H1 (cell line): Measurements from ENCODE around the gene GLRA1. TPM values are rescaled to one million over a fixed set of nuclear protein-coding genes. Genes with fewer than 3 reads are reported as not detected.
"Not testable (repeated sequence)": the region's sequence is repeated elsewhere in the genome, so short reads cannot be mapped to it uniquely, and the experiment has no call there.

ENCODE experiments used
- CTCF ChIA-PET: fragments of 300-600 bp; sonication (Branson Sonifier 250); formaldehyde crosslinking; loops from one replicate; lab custom pipeline; 2021; ENCODE audit not compliant: partially characterized antibody; lab: Charles Lee
- POLR2A ChIA-PET: fragments of 300-600 bp; sonication (Branson Sonifier 250); formaldehyde crosslinking; loops from one replicate; lab custom pipeline; 2021; ENCODE audit warnings: inconsistent platforms; ENCODE audit not compliant: partially characterized antibody; lab: Charles Lee
- DNase-seq, 2 experiments: peaks; one replicate each; pipeline versions ENCODE4 v3.0.0 to v3.0.0-alpha.2; 2010 to 2022; ENCODE audit warnings: low spot score in 2 of 2, low read depth in 1 of 2, mixed read lengths in 1 of 2
- FAIRE-seq: peaks from 2 replicates; lab custom pipeline; 2011; peaks lifted over from hg19 to GRCh38; lab: Jason Lieb, UNC
- H2AFZ ChIP-seq: 2 replicates; pipeline ENCODE4 v1.8.1; 2012; ENCODE audit warnings: low read length, inconsistent platforms
- H2AK5ac ChIP-seq: 2 replicates; pipeline ENCODE4 v1.6.1; 2013; ENCODE audit warnings: low read depth, low read length
- H2BK120ac ChIP-seq: replicated peaks from 2 replicates; pipeline ENCODE3; 2013; ENCODE audit warnings: low read depth, low read length, inconsistent platforms
- H2BK12ac ChIP-seq: 2 replicates; pipeline ENCODE4 v1.6.1; 2013; ENCODE audit warnings: low read depth, low read length
- H2BK15ac ChIP-seq: 2 replicates; pipeline ENCODE4 v1.6.1; 2013; ENCODE audit warnings: low read length
- H2BK20ac ChIP-seq: 2 replicates; pipeline ENCODE4 v1.6.1; 2013; ENCODE audit warnings: low read length
- H2BK5ac ChIP-seq: 2 replicates; pipeline ENCODE4 v1.6.1; 2013; ENCODE audit warnings: low read depth, low read length
- H3K14ac ChIP-seq: 2 replicates; pipeline ENCODE4 v1.6.1; 2013; ENCODE audit warnings: inconsistent platforms; ENCODE audit not compliant: insufficient read length
- H3K18ac ChIP-seq: 2 replicates; pipeline ENCODE4 v1.6.1; 2013; ENCODE audit warnings: low read length; ENCODE audit errors: extremely low read depth
- H3K23ac ChIP-seq: 2 replicates; pipeline ENCODE4 v1.6.1; 2013; ENCODE audit warnings: inconsistent platforms; ENCODE audit not compliant: insufficient read length
- H3K23me2 ChIP-seq: 2 replicates; pipeline ENCODE4 v1.6.1; 2013; ENCODE audit warnings: low read depth, low read length
- H3K27ac ChIP-seq: 2 replicates; pipeline ENCODE4 v1.6.1; 2011; ENCODE audit warnings: low read depth, low read length, inconsistent platforms
- H3K27me3 ChIP-seq, 4 experiments: replicated peaks in 1 of 4; 1 replicate in 1 of 4; 2 replicates in 3 of 4; pipeline versions ENCODE4 v1.6.1 to v1.8.1; 2011 to 2013; ENCODE audit warnings: low read length in 3 of 4, mild to moderate bottlenecking in 3 of 4, inconsistent platforms in 2 of 4, mixed read lengths in 2 of 4, moderate library complexity in 1 of 4; ENCODE audit not compliant: control insufficient read depth in 3 of 4, insufficient read depth in 3 of 4; ENCODE audit errors: extremely low read depth in 1 of 4
- H3K36me3 ChIP-seq, 4 experiments: 2 replicates each; pipeline versions ENCODE4 v1.6.1 to v1.8.1; 2011 to 2013; ENCODE audit warnings: mild to moderate bottlenecking in 4 of 4, low read length in 3 of 4, moderate library complexity in 2 of 4, control low read depth in 1 of 4, inconsistent platforms in 1 of 4; ENCODE audit not compliant: insufficient read depth in 4 of 4, control insufficient read depth in 2 of 4
- H3K4ac ChIP-seq: replicated peaks from 2 replicates; pipeline ENCODE3; 2013; ENCODE audit warnings: low read length, low read depth, mixed read lengths, inconsistent platforms; ENCODE audit not compliant: insufficient read length
- H3K4me1 ChIP-seq, 4 experiments: replicated peaks in 1 of 4; 1 replicate in 1 of 4; 2 replicates in 3 of 4; pipeline versions ENCODE4 v1.6.1 to v1.8.1; 2011 to 2013; ENCODE audit warnings: low read length in 3 of 4, inconsistent platforms in 2 of 4, mixed read lengths in 1 of 4; ENCODE audit not compliant: insufficient read depth in 4 of 4, control insufficient read depth in 3 of 4
- H3K4me2 ChIP-seq, 2 experiments: 2 replicates each; pipeline versions ENCODE4 v1.6.1 to v1.8.1; 2011 to 2013; ENCODE audit warnings: low read depth in 2 of 2, low read length in 2 of 2, control low read depth in 1 of 2, inconsistent platforms in 1 of 2, mild to moderate bottlenecking in 1 of 2; ENCODE audit not compliant: insufficient read depth in 1 of 2
- H3K4me3 ChIP-seq, 4 experiments: fragments of 200-600, 300-600 bp in 1 of 4; sonication (generic), shearing (Covaris generic), sonication (Bioruptor Twin) in 1 of 4; 2 replicates each; pipeline versions ENCODE4 v1.5.1 to v1.8.1; 2011 to 2016; ENCODE audit warnings: low read length in 4 of 4, low read depth in 3 of 4, control low read depth in 2 of 4, inconsistent platforms in 2 of 4, mild to moderate bottlenecking in 2 of 4, mixed read lengths in 1 of 4, moderate library complexity in 1 of 4; ENCODE audit not compliant: insufficient read depth in 2 of 4; ENCODE audit errors: extremely low read depth in 1 of 4
- H3K56ac ChIP-seq: replicated peaks from 2 replicates; pipeline ENCODE3; 2013; ENCODE audit warnings: low read depth, mild to moderate bottlenecking, mixed read lengths, low read length, inconsistent platforms; ENCODE audit not compliant: insufficient read length
- H3K79me1 ChIP-seq: 2 replicates; pipeline ENCODE4 v1.6.1; 2013; ENCODE audit warnings: low read depth, low read length, control low read depth
- H3K79me2 ChIP-seq, 2 experiments: 2 replicates each; pipeline versions ENCODE4 v1.6.1 to v1.8.1; 2012 to 2013; ENCODE audit warnings: low read length in 2 of 2, mild to moderate bottlenecking in 2 of 2, inconsistent platforms in 1 of 2; ENCODE audit not compliant: insufficient read depth in 2 of 2, control insufficient read depth in 1 of 2
- H3K9ac ChIP-seq, 4 experiments: replicated peaks in 1 of 4; 1 replicate in 1 of 4; 2 replicates in 3 of 4; pipeline versions ENCODE4 v1.6.1 to v1.8.1; 2011 to 2013; ENCODE audit warnings: low read depth in 3 of 4, low read length in 3 of 4, control low read depth in 2 of 4, mild to moderate bottlenecking in 2 of 4, moderate library complexity in 2 of 4, inconsistent platforms in 1 of 4; ENCODE audit errors: extremely low read depth in 1 of 4
- H3K9me3 ChIP-seq, 2 experiments: 2 replicates each; pipeline versions ENCODE4 v1.6.1 to v1.8.1; 2012 to 2013; ENCODE audit warnings: mild to moderate bottlenecking in 2 of 2, moderate library complexity in 2 of 2, control low read depth in 1 of 2, inconsistent platforms in 1 of 2, low read depth in 1 of 2, low read length in 1 of 2, mixed read lengths in 1 of 2; ENCODE audit not compliant: insufficient read depth in 2 of 2
- H4K20me1 ChIP-seq, 2 experiments: replicated peaks in 1 of 2; 2 replicates each; pipeline versions ENCODE3 to v1.8.1; 2011 to 2013; ENCODE audit warnings: inconsistent platforms in 2 of 2, low read length in 2 of 2, mild to moderate bottlenecking in 1 of 2; ENCODE audit not compliant: insufficient read depth in 2 of 2, control insufficient read depth in 1 of 2
- H4K5ac ChIP-seq: 2 replicates; pipeline ENCODE4 v1.6.1; 2013; ENCODE audit warnings: low read length, low read depth, mixed read lengths, inconsistent platforms; ENCODE audit not compliant: insufficient read length
- H4K8ac ChIP-seq: 2 replicates; pipeline ENCODE4 v1.8.0; 2013; ENCODE audit warnings: mild to moderate bottlenecking, moderate library complexity, low read length, inconsistent platforms; ENCODE audit not compliant: insufficient read depth; ENCODE audit errors: extremely low read depth
- H4K91ac ChIP-seq: replicated peaks from 2 replicates; pipeline ENCODE3; 2013; ENCODE audit warnings: low read length, mixed read lengths, inconsistent platforms; ENCODE audit not compliant: insufficient read length
- WGBS, 2 experiments: shearing (Covaris generic) in 1 of 2; methylation state at CpG; one replicate each; pipeline versions ENCODE4 v1.1.6 to v1.1.7; 2013 to 2015; ENCODE audit warnings: low lambda C conversion rate in 2 of 2, mixed read lengths in 2 of 2, inconsistent platforms in 1 of 2, low coverage in 1 of 2, missing lambda C conversion rate in 1 of 2; ENCODE audit not compliant: insufficient replicate concordance in 2 of 2, insufficient coverage in 1 of 2, insufficient read length in 1 of 2; ENCODE audit errors: extremely low coverage in 1 of 2, missing lambda C conversion rate in 1 of 2; 5-methylcytosine and 5-hydroxymethylcytosine counted together
- polyA plus RNA-seq, 7 experiments: library from polyadenylated mRNA; depleted of rRNA in 3 of 7; stranded (reverse) in 5 of 7; unstranded in 2 of 7; fragments of >200 nt in 5 of 7; fragments of 200-250 nt in 2 of 7; gene quantifications; 1 replicate in 5 of 7; 2 replicates in 1 of 7; 4 replicates in 1 of 7; pipeline versions ENCODE4 v1.2.1 to v1.2.3, GENCODE V29; 2011 to 2013; ENCODE audit warnings: missing spikeins in 2 of 7, mixed read lengths in 2 of 7
- total RNA-seq: library from RNA; stranded (reverse); fragmentation: NEBNext Ultra II Directional; extraction: Animal tissue kit (Norgen Biotek cat#: 25700); gene quantifications from 2 replicates; pipeline ENCODE4 v1.2.1, GENCODE V29; 2021

GLRA1 gene
- total and polyA plus RNA-seq, 2 of the 8 experiments (the other 6 are each of a cell fraction or from before 2014, with no cell fraction given), result not detected

DNA sequence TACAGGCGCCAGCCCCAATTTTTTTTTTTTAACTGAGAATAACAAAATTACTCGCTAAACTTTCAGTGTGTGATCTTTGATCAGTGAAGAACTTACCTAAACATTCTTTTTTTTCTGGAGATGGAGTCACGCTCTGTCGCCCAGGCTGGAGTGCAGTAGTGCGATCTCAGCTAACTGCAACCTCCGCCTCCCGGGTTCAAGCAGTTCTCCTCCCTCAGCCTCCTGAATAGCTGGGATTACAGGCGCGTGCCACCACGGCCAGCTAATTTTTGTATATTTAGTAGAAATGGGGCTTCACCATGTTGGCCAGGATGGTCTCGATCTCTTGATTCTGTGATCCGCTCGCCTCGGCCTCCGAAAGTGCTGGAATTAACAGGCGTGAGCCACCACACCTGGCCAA lies 141.0 kb downstream of the GLRA1 start:
- H4K5ac ChIP-seq, H3K9ac ChIP-seq, H4K91ac ChIP-seq, H4K8ac ChIP-seq, H3K23me2 ChIP-seq, H3K4me2 ChIP-seq, H2BK120ac ChIP-seq, H3K14ac ChIP-seq, H2BK20ac ChIP-seq, FAIRE-seq, H3K56ac ChIP-seq, H3K27me3 ChIP-seq, H3K4me3 ChIP-seq, H3K27ac ChIP-seq, H2BK5ac ChIP-seq, H2BK15ac ChIP-seq, H2AFZ ChIP-seq, DNase-seq, H3K23ac ChIP-seq, H3K79me1 ChIP-seq, H3K9me3 ChIP-seq, H2BK12ac ChIP-seq, H3K18ac ChIP-seq, H2AK5ac ChIP-seq, H3K4ac ChIP-seq, H3K4me1 ChIP-seq: not testable (repeated sequence)
- 94% methylated on average over 16 of the region's 16 CpGs; no CpG with 5 or more reads in 1 of the 2 experiments for WGBS, 2 experiments
- POLR2A ChIA-PET, result interaction anchor here (1.0 to 9.5 kb wide), 7 partner anchors 11 to 30 kb away, joined by 3 to 85 read pairs (median 5); partner anchors contain the start of gene G3BP1
- CTCF ChIA-PET, result interaction anchor here (2.0 kb wide), 1 partner anchor 16 kb away, joined by 10 read pairs; no protein-coding TSS in a partner anchor
- H3K79me2 ChIP-seq, result peaks cover 56 to 100% of the 10 kb centered on the region in 2 experiments
- peaks cover 0 to 24% (median 7%) of the 10 kb centered on the region in 4 experiments; a peak in 4 of 8 replicates for H3K36me3 ChIP-seq
- H4K20me1 ChIP-seq, result peaks cover 25 to 62% of the 10 kb centered on the region in 2 experiments
